ENCODE data around the gene NPTX1. TPM values are rescaled to one million over a fixed set of nuclear protein-coding genes. Genes with fewer than 3 reads are reported as not detected.

Gene NPTX1
- total RNA-seq, 1 donor from 2014 or later: 1.9 TPM

DNA sequence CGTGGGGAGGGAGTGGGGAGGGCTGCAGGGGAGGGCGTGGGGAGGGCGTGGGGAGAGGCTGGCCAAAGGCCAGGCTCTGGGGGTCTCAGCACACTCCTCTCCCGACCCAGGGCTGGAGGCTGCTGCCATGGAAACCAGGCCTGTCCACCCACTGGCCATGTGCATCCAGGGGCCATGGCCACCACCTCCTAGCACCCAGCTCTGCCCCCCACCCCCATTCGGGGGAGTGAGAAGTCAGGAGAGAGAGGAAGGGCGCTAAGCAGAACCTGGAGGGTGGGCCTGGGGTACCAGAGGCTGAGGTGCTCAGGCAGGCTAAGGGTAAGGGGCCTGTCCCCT, 31.8 kb downstream of the NPTX1 start:
- H3K27ac Mint-ChIP-seq (ENCODE audit: unreplicated experiment): no peak overlapping the region
- no peak overlapping the region for H3K4me3 Mint-ChIP-seq
- no peaks in the 10 kb centered on the region for H3K9me3 Mint-ChIP-seq
- H3K27me3 Mint-ChIP-seq (ENCODE audit: low read depth): peaks cover 26% of the 10 kb centered on the region
- no peak for DNase-seq (ENCODE audit: low read depth, low spot score)
- no peaks in the 10 kb centered on the region for H3K36me3 Mint-ChIP-seq (ENCODE audit: low read depth)
- no peaks in the 10 kb centered on the region for H3K4me1 Mint-ChIP-seq
- TF ChIP-seq, protein P1, sequence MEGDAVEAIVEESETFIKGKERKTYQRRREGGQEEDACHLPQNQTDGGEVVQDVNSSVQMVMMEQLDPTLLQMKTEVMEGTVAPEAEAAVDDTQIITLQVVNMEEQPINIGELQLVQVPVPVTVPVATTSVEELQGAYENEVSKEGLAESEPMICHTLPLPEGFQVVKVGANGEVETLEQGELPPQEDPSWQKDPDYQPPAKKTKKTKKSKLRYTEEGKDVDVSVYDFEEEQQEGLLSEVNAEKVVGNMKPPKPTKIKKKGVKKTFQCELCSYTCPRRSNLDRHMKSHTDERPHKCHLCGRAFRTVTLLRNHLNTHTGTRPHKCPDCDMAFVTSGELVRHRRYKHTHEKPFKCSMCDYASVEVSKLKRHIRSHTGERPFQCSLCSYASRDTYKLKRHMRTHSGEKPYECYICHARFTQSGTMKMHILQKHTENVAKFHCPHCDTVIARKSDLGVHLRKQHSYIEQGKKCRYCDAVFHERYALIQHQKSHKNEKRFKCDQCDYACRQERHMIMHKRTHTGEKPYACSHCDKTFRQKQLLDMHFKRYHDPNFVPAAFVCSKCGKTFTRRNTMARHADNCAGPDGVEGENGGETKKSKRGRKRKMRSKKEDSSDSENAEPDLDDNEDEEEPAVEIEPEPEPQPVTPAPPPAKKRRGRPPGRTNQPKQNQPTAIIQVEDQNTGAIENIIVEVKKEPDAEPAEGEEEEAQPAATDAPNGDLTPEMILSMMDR (conservative IDR thresholded peaks at IDR 0.05): no peak

DNA sequence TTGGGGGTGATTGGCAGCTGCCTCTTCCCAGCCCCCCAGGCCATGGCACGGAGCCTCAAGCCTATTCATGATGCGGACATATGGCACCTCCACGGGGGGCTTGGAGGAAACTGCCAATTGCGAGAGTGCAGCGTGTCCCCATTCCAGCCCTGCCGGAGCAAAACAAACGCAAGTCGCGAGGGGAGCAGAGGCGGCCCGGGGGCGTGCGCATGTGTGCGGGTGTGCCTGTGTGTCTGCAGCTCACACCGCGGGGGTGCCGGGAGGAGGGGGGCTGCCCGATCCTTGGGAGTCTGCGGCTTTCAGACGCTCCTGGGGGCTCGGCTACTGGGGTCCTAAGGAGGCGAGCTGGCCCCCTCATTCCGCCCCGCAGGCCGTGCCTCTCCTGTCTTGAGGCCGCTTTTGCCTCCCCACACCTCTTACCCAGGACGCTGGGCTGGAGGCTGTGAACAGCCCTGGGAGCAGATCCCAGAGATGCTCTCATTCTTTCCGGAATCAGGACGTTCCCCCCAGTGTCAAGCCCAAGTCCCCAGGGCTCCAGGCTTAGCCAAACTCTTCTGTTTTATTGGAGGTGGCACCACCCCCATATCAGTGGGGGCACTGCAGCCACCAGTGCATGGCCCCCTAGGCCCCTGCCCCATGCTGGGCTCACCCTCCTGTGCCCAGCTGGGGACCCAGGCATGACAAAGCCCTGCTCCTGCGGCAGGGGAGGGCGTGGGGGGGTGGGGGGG, 32.3 kb downstream of the NPTX1 start:
- H3K27me3 Mint-ChIP-seq (ENCODE audit: low read depth): peaks cover 26% of the 10 kb centered on the region
- no peak for DNase-seq (ENCODE audit: low read depth, low spot score)
- TF ChIP-seq, protein P1 (conservative IDR thresholded peaks at IDR 0.05): no peak

DNA sequence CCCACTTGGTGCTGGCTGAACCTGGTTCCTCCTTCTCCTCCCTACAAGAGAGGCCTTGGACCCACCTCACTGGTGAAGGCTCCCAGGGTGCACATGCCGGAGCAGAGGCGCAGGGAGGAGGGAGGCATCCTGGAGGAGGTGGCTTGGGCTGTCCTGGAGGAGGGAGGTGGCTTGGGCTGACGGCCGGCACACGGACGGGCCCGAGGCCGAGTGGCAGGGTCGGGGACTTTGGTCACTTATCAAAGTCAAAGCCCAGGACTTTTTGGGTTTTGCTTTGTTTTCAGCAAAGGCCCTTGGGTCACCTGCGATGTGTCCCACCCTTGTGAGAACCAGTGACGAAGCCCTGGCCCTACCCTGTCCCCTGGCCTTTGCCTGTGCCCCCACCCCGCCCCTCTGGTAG, 32.9 kb downstream of the NPTX1 start:
- TF ChIP-seq, protein P1 (conservative IDR thresholded peaks at IDR 0.05): no peak
- no peak for DNase-seq (ENCODE audit: low read depth, low spot score)
- peaks cover 26% of the 10 kb centered on the region for H3K27me3 Mint-ChIP-seq (ENCODE audit: low read depth)
- H3K27ac Mint-ChIP-seq (ENCODE audit: unreplicated experiment): no peak overlapping the region
- H3K4me1 Mint-ChIP-seq: no peaks in the 10 kb centered on the region
- no peaks in the 10 kb centered on the region for H3K36me3 Mint-ChIP-seq (ENCODE audit: low read depth)
- no peak overlapping the region for H3K4me3 Mint-ChIP-seq
- no peaks in the 10 kb centered on the region for H3K9me3 Mint-ChIP-seq

More for the DNA sequence above, 32.3 kb downstream of the NPTX1 start:
- Mint-ChIP-seq H3K4me3 (no peak overlapping the region), H3K36me3 (ENCODE audit: low read depth) (no peaks in the 10 kb centered on the region), H3K27ac (ENCODE audit: unreplicated experiment) (no peak overlapping the region), H3K9me3 (no peaks in the 10 kb centered on the region), H3K4me1 (no peaks in the 10 kb centered on the region)

DNA sequence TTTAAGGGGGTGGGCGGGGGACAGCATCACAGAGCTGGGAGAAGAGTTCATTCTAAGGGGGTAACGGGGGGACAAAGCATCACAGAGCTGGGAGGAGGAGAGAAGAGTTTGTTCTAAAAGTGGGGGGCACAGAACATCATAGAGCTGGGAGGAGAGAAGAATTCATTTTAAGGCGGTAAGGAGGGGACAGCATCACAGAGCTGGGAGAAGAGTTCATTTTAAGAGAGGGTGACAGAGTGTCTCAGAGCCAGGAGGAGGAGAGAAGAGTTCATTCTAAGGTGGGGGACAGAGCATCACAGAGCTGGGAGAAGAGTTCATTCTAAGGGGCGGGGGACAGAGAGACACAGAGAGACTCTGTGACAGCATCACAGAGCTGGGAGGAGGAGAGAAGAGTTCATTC, 33.6 kb downstream of the NPTX1 start:
- no peak overlapping the region for H3K4me3 Mint-ChIP-seq

DNA sequence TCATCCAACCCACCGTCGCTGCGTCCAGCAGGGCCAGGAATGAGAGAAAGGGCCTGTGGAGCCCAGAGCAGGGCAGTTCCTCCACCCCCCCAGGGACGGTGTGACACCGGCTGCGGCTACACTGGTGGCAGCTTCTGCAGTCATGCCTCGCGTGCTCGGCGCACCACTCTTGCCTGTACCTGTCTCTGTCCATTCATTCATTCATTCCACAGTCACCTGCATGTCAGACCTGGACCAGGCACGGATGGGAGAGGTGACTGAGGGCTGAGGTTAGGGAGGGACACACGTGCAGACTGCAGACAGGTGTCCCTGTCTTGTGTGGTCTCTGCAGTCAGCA, 34.1 kb downstream of the NPTX1 start:
- TF ChIP-seq, protein P1 (conservative IDR thresholded peaks at IDR 0.05): no peak
- no peaks in the 10 kb centered on the region for H3K9me3 Mint-ChIP-seq
- no peak overlapping the region for H3K27ac Mint-ChIP-seq (ENCODE audit: unreplicated experiment)
- H3K4me1 Mint-ChIP-seq: no peaks in the 10 kb centered on the region
- no peaks in the 10 kb centered on the region for H3K36me3 Mint-ChIP-seq (ENCODE audit: low read depth)
- peaks cover 26% of the 10 kb centered on the region for H3K27me3 Mint-ChIP-seq (ENCODE audit: low read depth)
- no peak for DNase-seq (ENCODE audit: low read depth, low spot score)
- no peak overlapping the region for H3K4me3 Mint-ChIP-seq

More for the DNA sequence above, 33.6 kb downstream of the NPTX1 start:
- no peak for DNase-seq (ENCODE audit: low read depth, low spot score)
- no peaks in the 10 kb centered on the region for H3K9me3 Mint-ChIP-seq
- peaks cover 26% of the 10 kb centered on the region for H3K27me3 Mint-ChIP-seq (ENCODE audit: low read depth)
- H3K36me3 Mint-ChIP-seq (ENCODE audit: low read depth): no peaks in the 10 kb centered on the region
- TF ChIP-seq, protein P1 (conservative IDR thresholded peaks at IDR 0.05): no peak
- H3K27ac Mint-ChIP-seq (ENCODE audit: unreplicated experiment): no peak overlapping the region
- no peaks in the 10 kb centered on the region for H3K4me1 Mint-ChIP-seq
